Activated CD4-positive, alpha-beta T cell treated with anti-CD3 and anti-CD28 coated beads for 48 hours (primary cell): Measurements from ENCODE around the gene GRIA4.
"Not testable (repeated sequence)": the region's sequence is repeated elsewhere in the genome, so short reads cannot be mapped to it uniquely, and the experiment has no call there.

Experiments
- DNase-seq: peaks from one replicate; pipeline ENCODE4 v3.0.0-alpha.2; 2020

GRIA4 gene

DNA sequence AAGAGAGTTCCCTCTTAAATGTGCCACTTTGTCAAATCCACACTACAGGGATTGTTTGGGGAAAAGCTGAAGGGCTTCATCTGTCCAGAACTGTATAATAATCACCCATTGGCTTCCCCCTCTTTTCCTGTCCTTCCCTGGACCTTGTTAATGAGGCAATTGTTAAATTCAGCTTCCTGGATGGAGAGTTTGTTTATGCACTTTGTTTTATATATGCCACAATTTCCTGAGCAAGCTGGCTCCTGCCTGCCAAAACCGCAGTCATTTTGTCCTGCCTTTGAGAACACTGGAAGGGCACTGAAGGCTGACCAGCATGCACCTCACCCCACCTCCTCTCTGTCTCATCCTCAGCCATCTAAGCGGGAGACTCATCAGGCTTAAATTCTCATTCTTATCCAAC lies 325.9 kb downstream of the GRIA4 start:
- no peak for DNase-seq

DNA sequence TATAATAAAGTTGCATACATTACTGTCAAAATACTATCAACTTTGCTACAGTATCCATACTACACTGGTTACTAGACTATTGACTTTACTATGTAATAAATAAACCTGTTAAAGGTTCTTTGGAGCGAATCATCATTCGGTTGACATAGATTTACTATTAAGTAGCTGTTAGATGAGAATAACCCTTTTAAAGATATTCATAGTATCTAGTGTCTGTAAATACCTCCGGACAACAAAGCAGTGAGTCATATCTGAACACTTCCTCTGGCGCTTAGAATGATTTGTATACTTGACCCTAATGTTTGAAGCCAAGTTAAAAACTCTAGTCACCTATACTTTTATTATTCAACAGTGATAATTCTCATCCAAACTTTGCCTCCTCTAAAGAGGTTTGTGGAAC lies 327.5 kb downstream of the GRIA4 start:
- no peak for DNase-seq

DNA sequence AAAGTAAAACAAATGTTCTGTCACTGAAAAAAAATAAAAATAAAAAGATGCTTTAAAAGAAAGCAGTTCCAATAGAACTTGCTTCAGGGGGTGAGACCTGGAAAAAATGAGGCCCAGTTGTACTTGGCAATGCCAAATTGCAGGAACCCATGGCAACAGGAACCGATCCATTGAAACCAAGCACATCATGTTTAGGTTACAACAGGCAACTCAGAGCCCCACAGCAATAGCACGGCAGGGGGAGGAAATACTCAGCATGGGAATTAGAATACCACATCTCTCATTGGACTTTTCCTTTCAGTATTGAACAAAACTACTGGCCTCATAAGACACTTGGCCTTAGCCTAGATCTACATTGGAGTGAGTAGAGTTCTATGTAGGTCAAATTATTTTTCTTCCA lies 327.9 kb downstream of the GRIA4 start:
- no peak for DNase-seq

DNA sequence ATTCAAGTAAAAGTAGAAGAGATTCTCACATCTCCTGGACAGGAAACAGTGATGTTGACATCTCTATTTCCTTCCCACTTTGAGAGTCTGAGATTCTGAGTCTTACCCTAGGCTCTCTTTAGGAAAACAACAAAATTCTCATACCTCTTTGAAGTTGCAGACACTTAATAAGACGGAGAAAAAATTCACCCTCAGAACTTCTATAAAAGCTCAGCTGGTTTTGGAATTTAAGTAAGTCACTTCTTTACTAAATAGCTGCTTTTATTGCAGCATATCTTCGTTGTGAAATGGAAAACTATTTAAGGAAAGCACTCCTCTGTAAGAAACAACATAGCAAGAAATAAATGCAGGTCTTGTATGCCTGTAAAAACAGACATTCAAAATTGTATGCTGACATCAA lies 333.0 kb downstream of the GRIA4 start:
- DNase-seq, result no peak

DNA sequence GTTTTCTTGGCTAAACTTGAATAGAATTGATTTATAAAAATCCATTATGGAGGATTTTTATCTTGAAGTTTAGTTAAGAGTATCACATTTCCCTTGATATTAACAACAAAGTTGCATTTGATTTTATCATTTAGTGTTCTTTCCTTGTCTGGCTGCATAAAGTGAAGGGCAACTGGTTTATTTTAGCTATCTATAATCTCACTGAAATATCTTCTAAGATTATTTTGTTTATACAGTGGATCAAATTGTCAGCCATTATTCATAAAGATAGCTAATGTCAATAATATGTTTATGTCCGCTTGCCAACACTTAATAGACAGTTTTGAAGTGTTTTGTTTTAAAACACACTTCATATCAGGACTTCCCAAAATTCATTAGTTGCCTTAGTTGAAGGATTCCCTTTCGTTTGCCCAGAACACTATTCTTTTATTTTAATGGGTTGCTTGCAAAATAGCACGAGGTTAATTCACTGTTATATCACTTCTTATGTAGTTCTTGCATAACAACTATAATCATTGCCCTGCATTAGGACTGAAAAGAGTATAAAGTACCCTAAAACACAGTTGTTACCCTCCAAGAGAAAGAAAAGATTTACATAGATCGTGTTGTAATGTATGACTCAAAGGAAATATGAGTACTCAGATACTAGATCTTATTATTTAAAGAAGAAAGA lies 339.2 kb downstream of the GRIA4 start:
- no peak for DNase-seq

DNA sequence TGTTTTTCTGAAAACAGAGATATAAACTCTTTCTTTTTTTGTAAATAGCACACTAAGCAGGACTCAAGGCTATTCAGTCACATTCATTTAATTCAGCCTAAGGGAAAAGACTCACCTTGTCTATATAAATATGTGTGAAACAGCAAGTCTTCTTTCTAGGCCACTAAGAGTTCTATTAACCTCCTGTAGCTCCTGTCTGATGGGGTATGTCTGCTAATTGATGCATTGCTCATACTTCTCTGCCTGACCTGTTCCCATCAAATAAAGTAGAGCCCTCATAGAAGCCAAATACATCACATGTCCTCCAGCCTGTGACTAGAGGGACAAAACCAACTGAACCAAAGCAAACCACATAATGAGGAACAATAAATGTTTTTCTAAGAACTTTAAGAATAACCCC lies 344.0 kb downstream of the GRIA4 start:
- no peak for DNase-seq

DNA sequence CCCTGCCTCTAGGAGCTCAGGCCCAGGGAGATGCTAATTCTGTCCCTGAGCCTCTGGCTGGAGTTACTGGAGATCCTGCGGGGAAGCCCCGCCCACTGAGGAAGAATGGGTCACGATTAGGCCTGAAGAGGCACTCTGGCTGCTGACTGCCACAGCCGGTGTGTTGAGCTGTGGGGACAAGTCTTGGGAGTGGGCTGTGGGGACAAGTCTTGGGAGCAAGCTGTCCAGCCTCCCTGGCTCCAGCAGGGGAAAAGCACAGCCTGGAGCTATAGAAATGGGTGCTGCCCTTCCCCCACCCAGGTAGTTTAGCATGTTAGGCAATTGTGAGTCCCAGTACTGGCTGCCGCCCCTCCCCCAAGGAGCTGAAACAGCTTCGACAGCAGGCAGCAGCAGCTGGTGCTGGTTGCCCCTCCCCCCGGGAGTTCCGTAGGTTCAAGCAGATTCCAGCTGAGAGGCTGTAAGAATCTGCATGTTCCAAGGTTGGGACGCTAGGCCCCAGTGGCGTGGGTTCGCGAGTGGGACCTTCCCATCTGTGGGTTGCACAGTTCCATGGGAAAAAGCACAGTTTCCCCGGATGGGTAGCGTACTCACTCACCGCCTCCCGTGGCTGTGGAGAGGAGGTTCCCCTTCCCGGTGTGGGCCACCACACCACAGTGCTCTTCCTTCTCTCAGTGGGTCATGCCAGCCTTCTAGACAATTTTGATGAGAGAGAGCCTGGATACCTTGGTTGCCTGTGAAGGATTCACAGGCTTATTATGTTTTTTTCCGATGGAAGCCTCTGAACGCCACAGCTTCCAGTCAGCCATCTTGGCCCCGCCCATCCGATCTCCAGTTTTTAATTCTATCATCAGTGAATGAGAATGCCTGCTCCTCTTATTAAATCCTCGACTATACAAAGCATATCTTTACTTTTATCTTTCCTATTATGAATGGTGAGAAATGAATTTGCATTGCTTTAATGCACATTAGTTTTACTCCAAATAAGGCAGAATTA lies 350.7 kb downstream of the GRIA4 start:
- DNase-seq, result no peak

DNA sequence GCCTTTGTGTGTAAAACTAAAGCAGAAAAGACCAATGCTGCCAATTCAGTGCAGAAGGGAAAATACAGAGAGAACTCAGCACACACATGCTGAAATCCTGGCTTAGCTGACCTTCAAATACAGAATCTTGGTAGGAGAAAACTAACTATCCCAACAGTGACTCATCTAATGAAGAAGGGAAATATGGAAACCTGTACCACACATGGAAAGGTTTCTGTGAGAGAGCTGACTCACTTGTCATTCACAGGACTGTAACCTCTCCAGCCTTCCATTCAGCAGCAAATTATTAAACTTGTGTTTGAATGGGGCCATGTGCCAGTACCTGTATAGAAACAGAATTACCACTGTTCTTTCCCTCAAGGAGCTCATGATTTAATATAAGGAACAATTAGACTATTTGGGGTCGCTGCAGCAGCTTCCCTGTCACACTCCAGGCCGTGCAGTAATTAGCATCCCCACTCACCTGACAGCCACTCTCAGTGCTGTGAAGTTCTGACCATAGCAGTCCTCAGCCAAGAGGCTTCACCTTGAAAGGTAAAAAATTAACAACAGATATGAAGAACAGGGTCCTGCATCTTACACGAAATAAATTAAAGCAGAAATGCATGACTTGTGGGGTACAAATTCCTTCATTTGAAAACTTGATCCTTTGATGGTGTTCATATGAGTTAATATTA lies 358.3 kb downstream of the GRIA4 start:
- DNase-seq, result no peak

DNA sequence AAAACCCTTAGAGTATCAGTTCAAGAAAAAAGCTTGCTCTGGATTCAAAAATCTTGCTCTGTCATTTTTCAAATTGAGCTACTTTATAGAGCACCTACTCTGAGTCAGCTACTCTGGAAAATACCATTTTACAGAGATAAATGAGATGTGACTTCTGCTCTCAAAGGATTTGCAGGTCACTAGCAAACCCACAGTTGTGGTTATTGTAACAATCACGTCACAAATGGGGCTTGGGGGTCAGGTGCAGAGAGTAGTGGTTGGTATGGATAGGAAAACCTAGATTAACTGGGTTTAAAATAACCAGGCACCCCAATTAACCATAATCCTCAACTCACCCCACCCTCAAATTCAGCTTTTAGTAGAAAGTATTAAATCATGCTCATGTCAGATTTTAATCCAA lies 359.9 kb downstream of the GRIA4 start:
- DNase-seq, result no peak

DNA sequence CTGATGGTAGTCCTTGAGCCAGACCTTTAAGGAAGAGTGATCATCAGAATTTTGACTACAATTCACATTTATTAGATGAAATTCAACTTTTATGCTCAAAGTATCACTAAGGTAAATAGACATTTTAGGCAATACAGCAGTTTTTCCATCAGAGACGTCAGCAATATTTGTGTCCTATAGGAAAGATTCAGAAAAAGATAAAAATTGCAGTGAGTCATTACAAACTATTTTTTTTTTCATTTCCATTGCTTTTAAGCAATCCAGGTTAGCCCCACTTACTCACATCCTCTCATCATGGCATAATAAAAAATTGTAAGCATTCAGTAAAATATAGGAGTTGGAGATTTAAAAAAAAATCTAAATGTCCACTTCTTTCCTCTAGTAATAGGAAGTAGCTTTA lies 365.3 kb downstream of the GRIA4 start:
- no peak for DNase-seq

DNA sequence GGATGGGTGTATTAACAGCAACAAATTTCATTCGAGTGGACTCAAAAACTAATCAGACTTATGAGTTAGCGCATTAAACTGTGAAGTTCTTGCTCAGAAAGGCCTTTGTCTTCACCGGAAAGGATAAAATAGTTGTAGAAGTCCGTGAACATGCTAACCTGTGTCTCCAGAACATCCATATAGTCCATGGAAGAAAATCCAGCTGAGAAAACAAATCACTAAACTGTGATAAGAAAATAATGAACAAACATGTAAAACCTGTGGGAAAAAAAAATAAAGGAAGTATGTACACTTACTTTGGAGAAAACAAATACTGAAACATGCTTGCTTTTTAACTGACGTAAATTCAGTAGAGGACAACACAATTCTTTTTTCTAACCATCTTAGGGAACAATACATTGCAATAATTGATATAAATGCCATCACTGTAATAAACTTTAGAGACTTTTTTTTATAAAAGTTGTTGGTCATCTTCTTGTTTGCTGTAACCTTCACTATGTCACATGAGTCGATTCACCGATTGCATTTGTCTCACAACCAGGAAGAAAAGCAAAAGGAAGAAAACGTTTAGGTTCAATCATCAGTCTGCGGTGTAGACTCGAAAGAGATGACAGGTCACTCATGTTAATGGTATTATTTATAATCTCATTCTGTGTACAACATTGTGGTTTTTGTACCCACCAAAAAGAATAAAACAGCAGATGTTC lies 370.3 kb downstream of the GRIA4 start:
- no peak for DNase-seq

DNA sequence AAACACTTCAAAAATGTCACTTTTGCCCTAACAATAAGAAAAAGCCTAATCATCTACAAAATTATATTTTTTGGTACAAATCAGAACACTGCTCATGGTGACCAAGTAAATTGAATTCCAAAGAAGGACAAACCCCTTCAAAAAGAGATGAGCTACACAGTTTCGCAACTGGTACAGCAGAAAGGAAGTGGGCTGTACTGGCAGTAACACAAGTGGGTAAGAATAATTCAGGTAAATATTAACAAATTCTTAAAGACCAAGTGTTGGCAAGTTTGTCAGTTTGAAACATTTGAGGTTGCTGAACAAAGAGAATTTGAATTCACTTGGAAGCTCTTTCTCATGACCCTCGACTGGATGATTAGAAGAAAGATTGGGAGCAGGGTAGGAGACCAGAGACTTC lies 376.7 kb downstream of the GRIA4 start:
- DNase-seq, result no peak

DNA sequence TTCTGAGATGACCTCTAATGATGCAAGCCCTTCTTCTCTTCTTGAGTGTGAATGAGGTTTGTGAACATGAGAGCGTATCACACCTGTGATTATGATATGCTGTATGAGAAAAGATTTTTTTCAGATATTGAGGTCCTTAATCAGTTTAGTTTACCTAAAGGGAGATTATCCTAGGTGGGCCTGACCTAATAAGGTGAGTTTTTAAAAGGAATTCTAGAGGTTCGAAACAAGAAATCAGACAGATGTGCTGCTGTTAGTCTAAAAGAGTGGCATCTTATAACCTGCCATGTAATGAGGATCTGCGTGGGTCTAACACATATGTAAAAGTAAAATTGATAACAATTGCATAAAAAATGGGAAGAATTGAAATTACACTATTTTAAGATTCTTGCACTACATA lies 378.3 kb downstream of the GRIA4 start:
- no peak for DNase-seq

DNA sequence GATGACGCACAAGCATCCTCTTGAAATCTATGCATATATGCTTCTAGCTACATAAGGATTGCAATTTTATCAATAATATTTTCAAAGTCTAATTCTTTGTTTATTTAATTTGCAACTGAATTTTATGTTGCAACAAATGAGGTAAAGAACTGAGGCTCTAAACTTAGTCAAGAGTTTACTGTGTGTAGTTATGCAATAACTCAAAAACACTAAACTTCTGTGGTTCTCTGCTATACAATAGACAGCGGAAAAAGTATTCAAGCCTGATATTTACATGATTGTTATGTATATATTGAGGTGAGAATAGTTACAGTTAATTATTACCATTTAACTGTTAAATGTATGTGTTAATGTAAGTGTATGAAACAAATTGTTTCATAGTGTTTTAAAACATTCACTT lies 379.3 kb downstream of the GRIA4 start:
- DNase-seq, result no peak

DNA sequence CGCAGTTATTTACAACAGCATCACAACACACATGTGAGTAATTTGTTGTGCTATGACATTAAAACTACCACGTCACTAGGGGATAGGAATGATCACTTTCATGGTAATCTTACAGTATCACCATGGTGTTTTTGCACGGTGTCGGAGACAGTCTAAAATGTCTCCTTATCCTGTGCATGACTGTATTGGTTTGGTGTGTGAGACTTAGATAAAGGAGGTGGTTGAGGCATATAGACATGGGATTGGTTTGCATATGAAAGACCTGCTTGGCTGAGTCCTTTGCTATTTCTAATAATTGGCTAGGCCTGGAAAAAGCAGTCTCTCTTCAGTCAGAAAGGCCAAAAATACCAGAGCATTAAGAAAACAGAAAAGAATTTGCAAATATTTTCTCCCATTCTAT lies 382.0 kb downstream of the GRIA4 start:
- DNase-seq, result no peak

DNA sequence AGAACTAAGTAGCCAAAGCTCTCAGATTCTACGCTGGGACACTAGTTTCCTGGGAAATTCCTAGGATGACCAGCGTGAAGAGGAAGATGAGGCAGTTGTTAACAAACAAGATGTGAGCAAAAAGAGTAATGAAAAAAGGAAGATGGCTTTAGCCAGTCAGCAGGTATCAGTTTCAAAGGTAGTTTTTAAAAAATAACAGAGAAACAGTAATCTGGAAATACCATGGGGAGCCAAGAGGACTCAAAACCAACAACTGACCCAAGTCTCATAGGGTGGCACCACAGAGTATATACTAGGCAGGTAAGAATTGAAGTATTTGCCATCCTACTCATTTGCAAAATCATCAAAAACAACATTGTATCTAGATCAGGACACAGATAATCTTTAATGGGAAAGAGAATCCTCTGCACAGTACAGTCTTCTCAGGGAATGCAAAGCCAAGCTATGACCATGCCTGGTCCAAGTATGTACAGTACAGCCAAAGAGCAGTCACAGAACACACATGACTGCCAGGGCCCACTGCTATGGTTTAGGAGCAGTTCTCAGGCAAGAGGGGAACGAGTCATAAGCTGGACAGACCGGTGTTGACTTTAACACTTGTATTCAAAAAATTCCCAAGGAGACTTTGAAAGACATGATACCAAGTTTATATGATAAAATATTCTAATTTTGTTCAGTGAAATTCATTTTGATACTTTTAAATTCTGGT lies 391.6 kb downstream of the GRIA4 start:
- no peak for DNase-seq

DNA sequence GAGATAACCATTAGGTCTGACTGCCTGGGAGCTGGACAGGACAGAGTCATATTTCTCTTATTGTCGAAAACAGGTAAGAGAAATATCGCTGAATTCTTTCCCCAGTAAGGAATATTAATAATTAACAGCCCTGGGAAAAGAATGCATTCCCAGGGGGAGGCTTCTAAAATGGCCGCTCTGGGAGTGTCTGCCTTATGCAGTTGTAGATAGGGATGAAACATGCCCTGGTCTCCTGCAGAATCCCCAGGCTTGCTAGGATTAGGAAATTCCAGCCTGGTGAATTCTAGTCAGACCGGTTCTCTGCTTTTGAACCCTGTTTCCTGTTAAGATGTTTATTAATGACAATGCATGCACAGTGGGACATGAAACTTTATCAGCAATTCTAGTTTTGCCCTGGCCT lies 393.2 kb downstream of the GRIA4 start:
- DNase-seq, result not testable (repeated sequence)

DNA sequence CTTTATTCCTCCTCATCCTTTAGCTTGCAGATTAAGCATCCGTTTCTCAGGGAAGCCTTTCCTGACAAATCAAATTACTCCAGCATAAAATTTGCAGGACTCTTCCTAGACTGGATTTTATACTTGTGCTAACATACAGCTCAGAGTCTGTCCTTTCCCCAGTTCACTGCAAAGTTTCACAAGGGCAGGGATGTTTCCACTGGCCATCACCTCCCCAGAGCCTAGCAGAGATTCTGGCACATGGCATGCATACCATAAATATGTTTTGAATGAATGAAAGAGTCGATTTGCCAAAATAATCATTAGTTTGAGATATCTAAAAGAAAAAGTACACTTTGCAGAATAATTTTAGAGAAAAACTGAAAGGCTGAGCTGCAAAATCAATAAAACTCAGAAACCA lies 401.6 kb downstream of the GRIA4 start:
- no peak for DNase-seq

DNA sequence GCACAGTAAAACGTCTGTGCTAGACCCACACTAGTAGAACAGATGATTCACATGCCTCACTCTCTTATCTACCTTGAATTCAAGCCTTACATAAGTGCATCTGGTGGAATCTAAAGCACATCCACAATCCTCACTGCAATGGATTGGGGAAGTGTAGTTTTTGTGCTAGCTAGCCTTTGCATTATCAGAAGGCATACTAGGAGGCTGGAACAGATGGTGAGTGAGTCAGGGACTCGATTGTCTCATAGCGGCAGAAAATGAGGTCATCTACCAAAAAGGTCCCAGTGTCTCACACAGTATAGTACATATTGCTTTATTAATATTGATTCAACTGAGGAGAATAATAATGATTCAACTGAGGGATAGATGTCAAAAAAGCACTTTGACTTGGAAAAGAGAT lies 402.9 kb downstream of the GRIA4 start:
- no peak for DNase-seq

DNA sequence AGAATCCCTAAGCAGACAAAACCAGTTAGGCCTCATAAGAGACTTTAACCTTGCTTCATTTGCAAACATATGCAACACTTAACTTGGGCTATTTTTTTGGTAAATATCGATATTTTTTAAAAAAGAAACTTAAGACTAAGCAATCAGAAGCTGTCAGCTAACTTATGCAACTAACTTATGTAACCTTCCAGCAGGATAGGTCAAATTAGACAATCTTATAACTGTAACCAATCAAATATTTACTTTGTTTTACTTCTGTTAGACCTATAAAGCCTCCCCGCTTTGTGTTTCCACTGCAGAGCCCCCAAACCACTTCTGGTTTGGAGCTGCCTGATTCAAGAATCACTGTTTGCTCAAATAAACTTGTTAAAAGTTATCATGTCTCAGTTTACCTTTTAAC lies 404.2 kb downstream of the GRIA4 start:
- DNase-seq, result no peak

DNA sequence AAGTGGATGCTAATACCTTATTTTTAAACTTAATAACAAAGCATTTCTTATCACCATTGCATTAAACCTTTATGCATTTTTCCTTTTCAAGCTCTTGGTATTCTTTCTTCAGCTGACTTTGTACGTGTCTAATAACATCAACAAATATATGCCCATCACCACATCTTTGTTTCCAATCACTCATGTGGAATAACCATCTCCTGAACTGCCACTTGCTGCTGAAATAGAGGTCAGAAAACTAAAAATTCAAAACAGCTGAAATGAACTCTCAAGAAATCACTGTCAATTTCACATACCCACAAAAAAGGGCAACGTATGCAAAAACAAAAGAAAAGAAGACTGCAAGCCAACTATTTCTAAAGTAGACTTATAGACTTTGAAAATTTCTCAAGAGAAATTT lies 404.7 kb downstream of the GRIA4 start:
- DNase-seq, result no peak

DNA sequence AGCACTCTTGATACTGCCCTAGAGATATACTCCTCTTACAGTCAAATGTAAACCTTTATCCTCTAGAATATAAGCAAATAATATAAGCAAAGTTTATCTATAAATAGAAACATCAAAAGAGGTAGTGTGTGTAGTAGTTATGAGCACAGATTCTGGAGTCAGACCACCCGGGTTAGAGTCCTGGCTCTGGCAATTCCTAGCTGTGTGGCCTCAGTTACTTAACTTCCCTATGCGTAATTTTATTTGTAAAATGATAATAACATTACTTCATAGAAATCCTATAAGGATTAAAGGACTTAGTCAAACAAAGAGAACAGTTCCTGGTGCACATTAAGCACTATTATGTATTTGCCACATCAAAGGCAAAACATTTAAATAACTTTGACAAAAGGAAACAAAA lies 405.2 kb downstream of the GRIA4 start:
- no peak for DNase-seq

DNA sequence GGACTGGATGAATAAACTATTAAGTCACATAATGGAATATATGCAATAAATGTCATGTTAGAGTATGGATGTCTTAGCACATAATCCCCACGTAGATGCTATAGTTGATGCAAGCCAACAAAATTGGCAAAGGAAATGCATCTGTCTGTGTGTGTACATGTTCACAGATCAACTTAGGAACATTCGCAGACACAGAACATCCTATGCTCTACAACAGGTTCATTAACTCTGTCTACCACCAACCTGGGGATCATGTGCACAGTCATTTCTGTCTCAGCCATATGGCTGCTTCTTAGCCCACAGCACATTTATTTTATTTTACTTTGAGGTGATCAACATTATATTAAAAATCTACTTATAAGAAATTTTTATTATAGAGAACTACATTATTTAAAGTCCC lies 407.2 kb downstream of the GRIA4 start:
- DNase-seq, result no peak
